SK-N-SH treated with all-trans-retinoic acid at 6 μM for 48 hours (cell line): Measurements from ENCODE around the gene TGFBR3.

Experiments used
- ATAC-seq: fragments of 200-7000 bp; cut with Tn5 transposase; 3 replicates; pipeline ENCODE4 v1.9.1; 2020; ENCODE audit warnings: mild to moderate bottlenecking, moderate library complexity
- ARNTL ChIP-seq: fragments of 450-650 bp; formaldehyde crosslinking; IDR thresholded peaks from 2 replicates; pipeline ENCODE4 v1.5.0; 2020; ENCODE audit warnings: low read depth, mild to moderate bottlenecking, moderate library complexity, borderline replicate concordance
- BACH2 ChIP-seq: fragments of 250-450 bp; sonication (Bioruptor Pico); IDR thresholded peaks from 2 replicates; pipeline ENCODE4 v1.9.0; 2021; ENCODE audit warnings: mild to moderate bottlenecking, borderline replicate concordance
- CREB5 ChIP-seq: fragments of 250-450 bp; sonication (Bioruptor Pico); IDR thresholded peaks from 2 replicates; pipeline ENCODE4 v1.5.1; 2020; ENCODE audit warnings: low read depth, mild to moderate bottlenecking, moderate library complexity
- CSDC2 ChIP-seq: fragments of 250-450 bp; sonication (Bioruptor Pico); IDR thresholded peaks from 2 replicates; pipeline ENCODE4 v1.5.0; 2020; ENCODE audit warnings: mild to moderate bottlenecking, moderate library complexity
- CSRNP3 ChIP-seq: fragments of 250-450 bp; sonication (Bioruptor Pico); IDR thresholded peaks from 2 replicates; pipeline ENCODE4 v1.5.1; 2021; ENCODE audit warnings: mild to moderate bottlenecking, moderate library complexity
- ESRRG ChIP-seq: fragments of 250-450 bp; sonication (Bioruptor Pico); IDR thresholded peaks from 2 replicates; pipeline ENCODE4 v1.6.1; 2021; ENCODE audit warnings: mild to moderate bottlenecking
- GLIS3 ChIP-seq: fragments of 250-450 bp; sonication (Bioruptor Pico); IDR thresholded peaks from 2 replicates; pipeline ENCODE4 v1.5.0; 2020; ENCODE audit warnings: mild to moderate bottlenecking, moderate library complexity
- ISL1 ChIP-seq: fragments of 250-450 bp; sonication (Bioruptor Pico); IDR thresholded peaks from 2 replicates; pipeline ENCODE4 v2.1.2; 2022; ENCODE audit warnings: mild to moderate bottlenecking, moderate library complexity
- OSR1 ChIP-seq: fragments of 250-450 bp; sonication (Bioruptor Pico); IDR thresholded peaks from 2 replicates; pipeline ENCODE4 v1.8.0; 2022; ENCODE audit warnings: moderate library complexity, mild to moderate bottlenecking, inconsistent platforms
- PATZ1 ChIP-seq: fragments of 250-450 bp; sonication (Bioruptor Pico); IDR thresholded peaks from 2 replicates; pipeline ENCODE4 v1.8.0; 2020; ENCODE audit warnings: mild to moderate bottlenecking, moderate library complexity, borderline replicate concordance
- POU6F1 ChIP-seq: fragments of 250-450 bp; sonication (Bioruptor Pico); IDR thresholded peaks from 2 replicates; pipeline ENCODE4 v1.8.0; 2021; ENCODE audit warnings: low read depth, mild to moderate bottlenecking, moderate library complexity, borderline replicate concordance
- PPARA ChIP-seq: fragments of 250-450 bp; sonication (Bioruptor Pico); IDR thresholded peaks from 2 replicates; pipeline ENCODE4 v1.5.0; 2020; ENCODE audit warnings: mild to moderate bottlenecking, borderline replicate concordance
- RARB ChIP-seq: fragments of 250-450 bp; sonication (Bioruptor Pico); IDR thresholded peaks from 2 replicates; pipeline ENCODE4 v1.8.0; 2021; ENCODE audit warnings: mild to moderate bottlenecking, moderate library complexity
- SNAI2 ChIP-seq: fragments of 250-450 bp; sonication (Bioruptor Pico); IDR thresholded peaks from 2 replicates; pipeline ENCODE4 v1.5.0; 2020; ENCODE audit warnings: mild to moderate bottlenecking, moderate library complexity
- TCF4 ChIP-seq: fragments of 250-450 bp; sonication (Bioruptor Pico); IDR thresholded peaks from 2 replicates; pipeline ENCODE4 v1.8.0; 2021; ENCODE audit warnings: mild to moderate bottlenecking, moderate library complexity, borderline replicate concordance
- TOX ChIP-seq: fragments of 250-450 bp; sonication (Bioruptor Pico); IDR thresholded peaks from 2 replicates; pipeline ENCODE4 v1.8.0; 2021; ENCODE audit warnings: mild to moderate bottlenecking, moderate library complexity, borderline replicate concordance
- TSHZ2 ChIP-seq: fragments of 250-450 bp; sonication (Bioruptor Pico); IDR thresholded peaks from 2 replicates; pipeline ENCODE4 v1.5.0; 2020; ENCODE audit warnings: mild to moderate bottlenecking, moderate library complexity
- ZC3H10 ChIP-seq: fragments of 250-450 bp; sonication (Bioruptor Pico); IDR thresholded peaks from 2 replicates; pipeline ENCODE4 v1.5.1; 2021; ENCODE audit warnings: mild to moderate bottlenecking, moderate library complexity
- ZFP3 ChIP-seq: fragments of 250-450 bp; sonication (Bioruptor Pico); IDR thresholded peaks from 2 replicates; pipeline ENCODE4 v1.5.0; 2020; ENCODE audit warnings: mild to moderate bottlenecking, moderate library complexity
- ZFP30 ChIP-seq: fragments of 450-650 bp; formaldehyde crosslinking; IDR thresholded peaks from 2 replicates; pipeline ENCODE4 v1.5.0; 2022; ENCODE audit warnings: mild to moderate bottlenecking, moderate library complexity
- ZNF565 ChIP-seq: fragments of 450-650 bp; formaldehyde crosslinking; conservative IDR thresholded peaks from 2 replicates; pipeline ENCODE4 v1.5.0; 2020; ENCODE audit warnings: low read depth, mild to moderate bottlenecking, moderate library complexity
- ZNF8 ChIP-seq: fragments of 450-650 bp; formaldehyde crosslinking; IDR thresholded peaks from 2 replicates; pipeline ENCODE4 v1.5.0; 2020; ENCODE audit warnings: mild to moderate bottlenecking, moderate library complexity

TGFBR3 gene

GRCh38 chr1:91894036-91894761 is 8.2 kb upstream of the TGFBR3 start:
- no peak for ATAC-seq
- TF ChIP-seq TSHZ2 (CRISPR knock-in tag) (no peak), PATZ1 (CRISPR knock-in tag) (no peak), ZFP30 (CRISPR knock-in tag) (no peak), ISL1 (CRISPR knock-in tag) (no peak), CSDC2 (CRISPR knock-in tag) (no peak)
- TF ChIP-seq, all 23 proteins: peak for 0

- no peak for TF ChIP-seq ZC3H10 (CRISPR knock-in tag)
- no peak for TF ChIP-seq ESRRG (CRISPR knock-in tag)
- TF ChIP-seq SNAI2, result no peak
- no peak for TF ChIP-seq CSDC2 (CRISPR knock-in tag)
- TF ChIP-seq, all 23 proteins: peak for 0
- peak; percentile 59; the same call in 2 of the 3 replicates for ATAC-seq
These were observed 6.0 kb upstream of the TGFBR3 start for GRCh38 chr1:91891969-91892368.

GRCh38 chr1:91891454-91891853 is 5.5 kb upstream of the TGFBR3 start:
- no peak for TF ChIP-seq TSHZ2 (CRISPR knock-in tag)
- no peak for TF ChIP-seq CREB5 (CRISPR knock-in tag)
- TF ChIP-seq CSRNP3 (CRISPR knock-in tag), result no peak
- no peak for TF ChIP-seq ZFP3 (CRISPR knock-in tag)
- no peak for TF ChIP-seq ZNF565
- TF ChIP-seq ARNTL (CRISPR knock-in tag), result no peak
- TF ChIP-seq RARB (CRISPR knock-in tag), result no peak
- no peak for TF ChIP-seq BACH2 (CRISPR knock-in tag)
- no peak for TF ChIP-seq CSDC2 (CRISPR knock-in tag)
- no peak for TF ChIP-seq OSR1 (CRISPR knock-in tag)
- no peak for TF ChIP-seq ISL1 (CRISPR knock-in tag)
- no peak for TF ChIP-seq PPARA
- no peak for TF ChIP-seq POU6F1
- TF ChIP-seq GLIS3 (CRISPR knock-in tag), result no peak
- no peak for TF ChIP-seq ESRRG (CRISPR knock-in tag)
- no peak for TF ChIP-seq TOX (CRISPR knock-in tag)
- no peak for TF ChIP-seq ZNF8 (CRISPR knock-in tag)
- TF ChIP-seq ZC3H10 (CRISPR knock-in tag), result no peak
- no peak for TF ChIP-seq TCF4
- TF ChIP-seq PATZ1 (CRISPR knock-in tag), result no peak
- ATAC-seq, result no peak
